Hematopoietic multipotent progenitor cell treated with erythropoietin and hydrocortisone succinate and interleukin-3 and kit ligand, for 8 days (in vitro differentiated cells): ENCODE results near the gene EIF4G3.
A peak's percentile ranks its signal among the peaks of the same experiment; 100 is the strongest.
"Not testable (repeated sequence)": the region's sequence is repeated elsewhere in the genome, so short reads cannot be mapped to it uniquely, and the experiment has no call there.

Experiments
- DNase-seq: peaks from one replicate; pipeline ENCODE4 v3.0.0-alpha.2; 2015

Gene EIF4G3

GRCh38 chr1:21024136-21024896, 152.4 kb downstream of the EIF4G3 start:
- not testable (repeated sequence) for DNase-seq

GRCh38 chr1:21022279-21023040, 154.2 kb downstream of the EIF4G3 start:
- peak; percentile 94 for DNase-seq

- DNase-seq, result no peak
Observed at GRCh38 chr1:21021311-21021710, 155.4 kb downstream of the EIF4G3 start.

- no peak for DNase-seq
Observed at GRCh38 chr1:21020151-21020550, 156.5 kb downstream of the EIF4G3 start.

GRCh38 chr1:21018673-21019072, 158.0 kb downstream of the EIF4G3 start:
- DNase-seq, result no peak

GRCh38 chr1:21013510-21013909, 163.2 kb downstream of the EIF4G3 start:
- no peak for DNase-seq

GRCh38 chr1:21012937-21013336, 163.8 kb downstream of the EIF4G3 start:
- DNase-seq, result no peak

GRCh38 chr1:21007876-21008275, 168.8 kb downstream of the EIF4G3 start:
- DNase-seq, result no peak

GRCh38 chr1:21005466-21006239, 171.0 kb downstream of the EIF4G3 start:
- DNase-seq, result peak; percentile 62

- no peak for DNase-seq
Observed at GRCh38 chr1:21003281-21004045, 173.2 kb downstream of the EIF4G3 start.

GRCh38 chr1:21001042-21001441, 175.7 kb downstream of the EIF4G3 start:
- no peak for DNase-seq

GRCh38 chr1:21000245-21000594, 176.5 kb downstream of the EIF4G3 start:
- DNase-seq, result no peak

GRCh38 chr1:20999525-21000244, 177.0 kb downstream of the EIF4G3 start:
- no peak for DNase-seq

- no peak for DNase-seq
Observed at GRCh38 chr1:20998826-20999225, 177.9 kb downstream of the EIF4G3 start.

GRCh38 chr1:20997602-20998224, 179.0 kb downstream of the EIF4G3 start:
- peak; percentile 32 for DNase-seq

GRCh38 chr1:20996554-20996953, 180.1 kb downstream of the EIF4G3 start:
- no peak for DNase-seq

GRCh38 chr1:20993716-20994575, 182.8 kb downstream of the EIF4G3 start:
- DNase-seq, result no peak

GRCh38 chr1:20992322-20993056, 184.2 kb downstream of the EIF4G3 start:
- no peak for DNase-seq

GRCh38 chr1:20988943-20989342, 187.8 kb downstream of the EIF4G3 start:
- DNase-seq, result no peak
